HAP-1 (cell line): ENCODE data around the gene ARHGAP45.

Experiments used
- DNase-seq, 2 experiments: peaks; one replicate each; pipeline ENCODE4 v3.0.0-alpha.2; 2016 to 2020; ENCODE audit warnings: low spot score in 2 of 2
- H3K27me3 ChIP-seq: fragments of 250-450 bp; sonication (Bioruptor Pico); 2 replicates; pipeline ENCODE4 v1.5.1; 2020; ENCODE audit warnings: low read depth, mild to moderate bottlenecking, moderate library complexity
- H3K36me3 ChIP-seq: fragments of 250-450 bp; sonication (Bioruptor Pico); replicated peaks from 2 replicates; pipeline ENCODE4 v1.5.1; 2020; ENCODE audit warnings: mild to moderate bottlenecking
- H3K4me1 ChIP-seq: fragments of 250-450 bp; sonication (Bioruptor Pico); 2 replicates; pipeline ENCODE4 v1.5.1; 2020; ENCODE audit warnings: mild to moderate bottlenecking
- H3K4me3 ChIP-seq: fragments of 250-450 bp; sonication (Bioruptor Pico); 2 replicates; pipeline ENCODE4 v1.5.1; 2020; ENCODE audit warnings: mild to moderate bottlenecking, moderate library complexity
- H3K9me3 ChIP-seq: fragments of 250-450 bp; sonication (Bioruptor Pico); 2 replicates; pipeline ENCODE4 v1.5.1; 2020; ENCODE audit warnings: mild to moderate bottlenecking, moderate library complexity
- in situ Hi-C: fragments of 300-500 bp; cut with MboI; formaldehyde crosslinking; loops from 3 replicates; pipeline ENCODE4 v1.14.3; 2020; ENCODE audit warnings: low sequenced_read_pairs, inconsistent platforms, mixed read lengths

ARHGAP45 gene

GRCh38 chr19:1087813-1088415, 20.9 kb downstream of the ARHGAP45 start:
- peaks cover under 1% of the 10 kb centered on the region; the same call in 1 of the 2 replicates for H3K4me1 ChIP-seq
- in situ Hi-C loops, result no loop called here
- H3K4me3 ChIP-seq, result no peak overlapping the region
- H3K9me3 ChIP-seq, result no peaks in the 10 kb centered on the region
- DNase-seq, result no peak
- no peaks in the 10 kb centered on the region for H3K27me3 ChIP-seq
- peaks cover 52% of the 10 kb centered on the region for H3K36me3 ChIP-seq

DNA sequence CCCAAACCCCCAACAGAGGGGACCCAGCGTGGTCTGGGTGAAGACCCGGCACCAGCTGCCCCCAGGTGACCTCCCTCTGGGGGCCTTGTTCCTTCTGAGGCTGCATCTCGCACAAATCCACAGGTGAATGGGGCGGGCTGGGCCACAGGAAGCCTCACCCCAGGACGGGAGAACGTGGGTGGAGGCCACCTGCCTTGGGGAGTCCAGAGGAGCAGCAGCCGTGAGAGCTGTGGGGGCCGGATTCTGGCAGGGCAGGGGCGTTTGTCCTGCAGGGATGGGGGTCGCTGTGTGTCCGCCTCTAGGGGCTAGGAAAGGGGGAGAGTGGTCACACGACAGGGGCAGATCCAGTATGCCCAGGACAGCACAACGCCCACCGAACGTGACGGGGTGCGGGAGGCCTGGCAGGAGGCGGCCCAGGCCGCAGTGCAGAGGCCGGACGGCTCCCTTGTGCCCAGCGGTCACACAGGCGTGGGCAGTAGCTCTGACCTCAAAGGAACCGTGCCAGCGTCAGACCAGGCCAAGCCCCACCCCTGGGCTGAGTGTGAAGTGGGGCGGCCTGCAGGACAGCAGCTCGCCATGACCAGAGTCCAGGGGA, 21.5 kb downstream of the ARHGAP45 start:
- Histone ChIP-seq H3K4me1 (no peaks in the 10 kb centered on the region), H3K27me3 (no peaks in the 10 kb centered on the region), H3K9me3 (no peaks in the 10 kb centered on the region), H3K36me3 (peaks cover 54% of the 10 kb centered on the region), H3K4me3 (no peak overlapping the region)
- in situ Hi-C loops, result no loop called here
- no peak for DNase-seq

- in situ Hi-C loops, result no loop called here
- Histone ChIP-seq H3K4me3 (no peak overlapping the region), H3K9me3 (no peaks in the 10 kb centered on the region), H3K27me3 (no peaks in the 10 kb centered on the region), H3K4me1 (peaks cover 5% of the 10 kb centered on the region), H3K36me3 (peaks cover 59% of the 10 kb centered on the region)
- no peak for DNase-seq
These were observed 22.3 kb downstream of the ARHGAP45 start for GRCh38 chr19:1089126-1089771.

- Histone ChIP-seq H3K9me3 (no peaks in the 10 kb centered on the region), H3K4me3 (no peak overlapping the region), H3K36me3 (peaks cover 59% of the 10 kb centered on the region), H3K4me1 (peaks cover 5% of the 10 kb centered on the region), H3K27me3 (no peaks in the 10 kb centered on the region)
- no peak for DNase-seq
- in situ Hi-C loops, result no loop called here
These were observed 22.9 kb downstream of the ARHGAP45 start for GRCh38 chr19:1089891-1090290.

- no peaks in the 10 kb centered on the region for H3K9me3 ChIP-seq
- DNase-seq, result no peak
- no peaks in the 10 kb centered on the region for H3K27me3 ChIP-seq
- peaks cover 9% of the 10 kb centered on the region for H3K4me1 ChIP-seq
- in situ Hi-C loops, result no loop called here
- peaks cover 56% of the 10 kb centered on the region for H3K36me3 ChIP-seq
- no peak overlapping the region for H3K4me3 ChIP-seq
These were observed 24.0 kb downstream of the ARHGAP45 start for GRCh38 chr19:1090731-1091543.

DNA sequence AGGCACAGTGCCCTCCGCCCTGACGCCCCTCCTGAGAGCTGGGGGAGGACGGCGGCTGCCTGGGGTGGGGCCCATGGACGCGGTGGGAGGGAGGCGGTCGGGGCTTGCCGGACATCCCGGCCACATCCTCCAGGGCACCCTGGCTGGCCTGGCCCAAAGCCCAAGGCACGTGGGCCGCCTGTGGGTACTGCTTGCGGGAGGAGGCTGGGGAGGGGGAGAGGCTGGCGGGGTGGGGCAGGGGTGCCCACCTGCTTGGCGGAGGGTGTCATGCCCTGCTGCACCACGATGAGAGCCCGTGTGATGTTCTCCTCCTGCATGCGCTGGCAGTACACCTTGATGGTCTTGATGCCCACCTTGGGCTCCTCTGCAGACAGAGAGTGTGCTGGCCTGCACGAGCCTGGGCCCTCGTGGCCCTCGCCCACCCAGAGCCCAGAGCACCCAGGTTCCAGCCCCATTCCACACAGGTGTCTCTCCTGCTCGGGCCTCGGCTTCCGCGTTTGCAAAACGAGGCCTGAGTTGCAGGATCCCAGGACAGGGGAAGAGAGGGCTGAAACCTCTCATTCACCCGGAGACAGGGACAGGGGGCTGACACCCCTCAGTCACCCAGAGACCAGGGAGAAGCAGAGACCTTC, 24.7 kb downstream of the ARHGAP45 start:
- peaks cover 9% of the 10 kb centered on the region for H3K4me1 ChIP-seq
- H3K9me3 ChIP-seq, result no peaks in the 10 kb centered on the region
- peaks cover 49% of the 10 kb centered on the region for H3K36me3 ChIP-seq
- DNase-seq, result no peak
- no peak overlapping the region for H3K4me3 ChIP-seq
- in situ Hi-C loops, result no loop called here
- H3K27me3 ChIP-seq, result no peaks in the 10 kb centered on the region

DNA sequence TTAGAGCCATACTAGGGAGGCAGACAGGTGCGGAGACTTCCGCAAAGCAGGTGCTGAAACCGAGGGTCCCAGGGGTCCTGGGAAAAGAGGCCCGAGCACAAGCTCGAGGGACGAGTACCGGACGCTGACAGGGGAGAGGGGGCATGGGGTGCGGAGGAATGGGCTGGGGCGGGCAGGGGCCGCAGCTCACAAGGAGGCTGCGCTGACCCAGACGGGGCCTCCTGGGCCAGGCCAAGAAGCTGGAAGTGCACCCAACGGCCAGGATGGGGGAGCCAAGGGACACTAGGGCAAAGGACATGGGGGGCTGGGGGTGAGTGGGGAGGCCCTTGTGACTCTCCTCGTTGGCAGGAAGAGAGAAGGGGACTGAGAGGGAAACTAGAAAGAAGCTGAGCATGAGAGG, 26.4 kb downstream of the ARHGAP45 start:
- H3K27me3 ChIP-seq, result no peaks in the 10 kb centered on the region
- in situ Hi-C loops, result no loop called here
- peaks cover 9% of the 10 kb centered on the region for H3K4me1 ChIP-seq
- peaks cover 41% of the 10 kb centered on the region for H3K36me3 ChIP-seq
- H3K9me3 ChIP-seq, result no peaks in the 10 kb centered on the region
- no peak overlapping the region for H3K4me3 ChIP-seq
- no peak for DNase-seq

GRCh38 chr19:1093811-1094553, 27.0 kb downstream of the ARHGAP45 start:
- H3K9me3 ChIP-seq, result no peaks in the 10 kb centered on the region
- H3K27me3 ChIP-seq, result no peaks in the 10 kb centered on the region
- peak overlapping the region; percentile 96 for H3K4me3 ChIP-seq
- peaks cover 9% of the 10 kb centered on the region for H3K4me1 ChIP-seq
- H3K36me3 ChIP-seq, result peaks cover 35% of the 10 kb centered on the region
- in situ Hi-C loops, result no loop called here
- no peak for DNase-seq

DNA sequence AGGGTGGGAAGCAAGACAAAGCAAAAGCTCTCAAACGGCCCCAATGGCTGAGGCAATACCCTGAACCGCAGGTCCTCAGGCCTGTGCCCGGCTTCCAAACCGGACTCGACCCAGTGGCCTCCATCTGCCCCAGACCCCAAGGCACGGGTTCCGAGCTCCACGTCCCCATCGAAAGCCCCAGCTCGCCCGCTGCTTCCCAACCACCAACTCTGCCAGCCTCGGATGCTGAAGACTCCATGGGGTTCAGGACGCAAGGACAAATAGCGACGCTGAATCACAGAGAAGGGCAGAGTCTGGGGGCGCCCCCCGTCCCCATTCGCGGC, 27.6 kb downstream of the ARHGAP45 start:
- DNase-seq, result no peak
- in situ Hi-C loops, result no loop called here
- no peaks in the 10 kb centered on the region for H3K27me3 ChIP-seq
- peaks cover 30% of the 10 kb centered on the region for H3K36me3 ChIP-seq
- no peaks in the 10 kb centered on the region for H3K9me3 ChIP-seq
- H3K4me1 ChIP-seq, result peaks cover 9% of the 10 kb centered on the region
- H3K4me3 ChIP-seq, result peak overlapping the region; percentile 96

GRCh38 chr19:1094978-1095701, 28.2 kb downstream of the ARHGAP45 start, which contains the start of gene POLR2E:
TSS of gene POLR2E (minus strand) at chr19:1095375. CDS start at chr19:1095315, 60 bp downstream.
- H3K4me3 ChIP-seq, result peak within 1 kb of the TSS; percentile 96
- peaks cover 9% of the 10 kb centered on the region for H3K4me1 ChIP-seq
- peak; percentile 95 to 97 for DNase-seq
- H3K36me3 ChIP-seq, result peaks cover 29% of the 10 kb centered on the region
- H3K9me3 ChIP-seq, result no peaks in the 10 kb centered on the region
- in situ Hi-C loops, result no loop called here
- no peaks in the 10 kb centered on the region for H3K27me3 ChIP-seq

DNA sequence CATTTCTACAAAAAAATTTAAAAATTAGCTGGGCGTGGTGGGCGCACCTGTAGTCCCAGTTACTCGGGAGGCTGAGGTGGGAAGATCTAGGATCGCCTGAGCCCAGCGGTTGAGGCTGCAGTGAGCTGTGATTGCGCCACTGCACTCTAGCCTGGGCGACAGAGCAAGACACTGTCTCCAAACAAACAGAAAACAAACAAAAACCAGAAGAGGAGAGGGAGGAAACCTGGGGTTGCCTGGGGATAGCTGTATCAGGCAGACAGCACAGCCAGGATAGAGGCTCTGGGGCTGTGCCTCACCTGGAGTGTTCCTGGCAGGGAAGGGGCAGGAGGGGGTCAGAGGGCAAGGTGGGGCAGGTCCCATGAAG, 30.8 kb downstream of the ARHGAP45 start:
- H3K9me3 ChIP-seq, result no peaks in the 10 kb centered on the region
- no peaks in the 10 kb centered on the region for H3K27me3 ChIP-seq
- H3K4me1 ChIP-seq, result peaks cover 19% of the 10 kb centered on the region
- DNase-seq, result no peak
- H3K36me3 ChIP-seq, result peaks cover 10% of the 10 kb centered on the region
- H3K4me3 ChIP-seq, result no peak overlapping the region
- in situ Hi-C loops, result no loop called here

GRCh38 chr19:1098177-1099051, 31.4 kb downstream of the ARHGAP45 start:
- no peak for DNase-seq
- in situ Hi-C loops, result no loop called here
- no peaks in the 10 kb centered on the region for H3K27me3 ChIP-seq
- no peak overlapping the region for H3K4me3 ChIP-seq
- no peaks in the 10 kb centered on the region for H3K9me3 ChIP-seq
- peaks cover 6% of the 10 kb centered on the region for H3K36me3 ChIP-seq
- peaks cover 20% of the 10 kb centered on the region for H3K4me1 ChIP-seq
